NT2/D1 (cell line): ENCODE results near the gene NPB.

ENCODE experiments used
- DNase-seq: peaks from one replicate; pipeline ENCODE4 v3.0.0-alpha.2; 2011; ENCODE audit warnings: low read depth, low spot score
- H3K27me3 ChIP-seq: 2 replicates; pipeline ENCODE4 v1.6.0; 2011; ENCODE audit warnings: mild to moderate bottlenecking; ENCODE audit not compliant: insufficient read length, insufficient read depth
- H3K36me3 ChIP-seq: 2 replicates; pipeline ENCODE4 v1.6.1; 2011; ENCODE audit warnings: mild to moderate bottlenecking, low read length, mixed read lengths; ENCODE audit not compliant: insufficient read depth, insufficient read length
- H3K4me1 ChIP-seq: 2 replicates; pipeline ENCODE4 v1.5.1; 2011; ENCODE audit not compliant: insufficient read depth, insufficient read length
- H3K4me3 ChIP-seq: 2 replicates; pipeline ENCODE4 v1.5.1; 2011; ENCODE audit warnings: low read depth; ENCODE audit not compliant: insufficient read length
- H3K9ac ChIP-seq: 2 replicates; pipeline ENCODE4 v1.6.0; 2011; ENCODE audit warnings: low read depth; ENCODE audit not compliant: insufficient read length
- H3K9me3 ChIP-seq: 2 replicates; pipeline ENCODE4 v1.5.1; 2011; ENCODE audit warnings: mild to moderate bottlenecking, low read length; ENCODE audit not compliant: insufficient read depth
- SUZ12 ChIP-seq: IDR thresholded peaks from 2 replicates; pipeline ENCODE4 v1.6.1; 2011; ENCODE audit not compliant: insufficient read length, insufficient read depth; ENCODE audit errors: extremely low read depth
- YY1 ChIP-seq: IDR thresholded peaks from 2 replicates; pipeline ENCODE4 v1.6.1; 2011; ENCODE audit not compliant: insufficient read length, insufficient read depth
- ZNF274 ChIP-seq: IDR thresholded peaks from 2 replicates; pipeline ENCODE4 v1.6.1; 2011; ENCODE audit warnings: mild to moderate bottlenecking, low read depth, low read length

The NPB gene

DNA sequence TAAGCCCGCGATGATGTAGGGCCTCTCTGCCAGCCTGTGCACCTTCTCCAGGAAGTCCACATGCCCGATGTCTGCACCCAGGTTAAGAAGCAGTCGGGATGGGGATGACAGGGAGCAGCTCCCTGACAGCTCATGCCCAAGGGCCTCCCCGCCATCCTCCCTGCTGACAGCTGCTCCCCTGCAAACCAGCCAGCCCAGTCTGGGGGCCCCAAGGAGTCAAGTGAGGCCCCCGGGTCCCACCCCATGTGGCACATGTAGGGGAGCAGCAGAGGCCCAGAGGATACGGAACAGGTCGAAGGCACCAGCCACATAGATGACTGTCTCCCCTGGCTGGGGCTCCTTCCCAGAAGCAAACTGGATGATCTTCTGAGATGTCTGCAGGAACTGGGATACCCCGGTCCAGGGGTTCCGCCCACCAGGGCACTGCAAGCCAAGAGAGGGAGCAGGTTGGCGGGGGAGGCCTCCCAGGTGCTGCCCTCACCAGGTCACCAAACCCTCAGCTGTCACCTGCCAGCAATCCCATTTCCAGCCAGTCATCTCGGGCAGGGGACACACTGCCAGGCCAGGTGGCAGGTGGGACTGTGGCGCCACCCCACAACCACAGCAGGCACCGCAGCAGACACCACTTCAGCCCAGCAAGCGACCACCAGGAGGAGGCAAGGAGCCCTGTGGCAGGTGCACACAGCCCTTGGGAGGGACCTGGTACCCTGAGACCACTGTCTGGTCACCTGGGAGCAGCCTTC is 4.6 kb downstream of the NPB start:
- no peak overlapping the region for H3K9ac ChIP-seq
- TF ChIP-seq ZNF274 (no peak), SUZ12 (no peak), YY1 (no peak)
- peaks cover 20% of the 10 kb centered on the region for H3K4me1 ChIP-seq
- peaks cover 19% of the 10 kb centered on the region for H3K27me3 ChIP-seq
- H3K9me3 ChIP-seq: no peaks in the 10 kb centered on the region
- H3K36me3 ChIP-seq: peaks cover 57% of the 10 kb centered on the region
- no peak overlapping the region for H3K4me3 ChIP-seq
- DNase-seq: no peak

DNA sequence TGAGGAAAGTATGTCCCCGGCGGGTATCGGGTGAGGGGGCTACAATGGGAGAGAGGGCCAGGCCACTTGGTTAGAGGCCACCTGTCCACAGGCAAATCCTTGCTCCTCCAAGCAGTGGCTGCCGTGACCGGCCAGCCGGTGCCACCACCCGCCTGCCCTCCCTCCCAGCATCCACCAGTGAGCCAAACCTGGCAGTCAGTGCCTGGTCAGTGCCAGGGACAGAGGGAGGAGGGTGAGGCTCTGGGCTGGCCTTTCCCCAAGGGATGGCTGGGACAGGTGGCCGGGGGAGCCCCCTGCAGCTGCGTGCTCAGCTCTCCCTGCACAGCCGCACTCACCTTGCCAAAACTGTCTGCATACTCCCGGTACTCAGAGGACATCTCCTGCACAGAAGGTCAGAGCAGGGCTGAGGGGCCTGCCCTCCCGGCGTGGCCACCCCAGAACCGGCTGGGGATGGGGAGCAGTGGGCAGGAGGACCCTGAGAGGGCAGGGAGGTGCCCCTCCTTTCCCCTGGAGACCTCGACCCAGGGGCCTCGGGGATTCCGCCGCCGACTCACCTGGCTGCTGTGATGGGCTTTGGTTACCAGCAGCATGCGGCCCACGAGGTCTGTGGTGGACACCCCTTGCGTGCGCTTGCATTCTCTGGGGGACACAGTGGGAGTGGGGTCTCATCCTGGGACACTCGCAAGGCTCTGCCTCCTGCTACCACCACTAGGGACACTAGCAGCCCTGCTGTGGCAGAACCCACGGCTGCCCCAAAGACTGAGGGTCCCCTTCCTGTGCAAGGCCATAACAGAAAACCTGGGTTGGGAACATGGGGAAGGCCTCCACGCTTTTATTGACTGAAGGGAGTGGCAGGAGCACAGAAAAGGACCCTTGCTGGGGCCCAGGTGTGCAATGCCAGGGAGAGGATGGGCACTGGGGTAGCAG is 5.4 kb downstream of the NPB start:
- Histone ChIP-seq H3K36me3 (peaks cover 65% of the 10 kb centered on the region), H3K9ac (no peak overlapping the region), H3K27me3 (peaks cover 11% of the 10 kb centered on the region), H3K4me3 (no peak overlapping the region), H3K4me1 (peaks cover 20% of the 10 kb centered on the region), H3K9me3 (no peaks in the 10 kb centered on the region)
- TF ChIP-seq SUZ12 (no peak), YY1 (no peak), ZNF274 (no peak)
- no peak for DNase-seq

- Histone ChIP-seq H3K4me3 (no peak overlapping the region), H3K9me3 (no peaks in the 10 kb centered on the region), H3K9ac (no peak overlapping the region), H3K4me1 (peaks cover 17% of the 10 kb centered on the region), H3K36me3 (peaks cover 77% of the 10 kb centered on the region), H3K27me3 (peaks cover 10% of the 10 kb centered on the region)
- no peak for TF ChIP-seq YY1
- TF ChIP-seq SUZ12: no peak
- TF ChIP-seq ZNF274: no peak
- no peak for DNase-seq
These were observed 6.8 kb downstream of the NPB start for GRCh38 chr17:81908793-81909192.

DNA sequence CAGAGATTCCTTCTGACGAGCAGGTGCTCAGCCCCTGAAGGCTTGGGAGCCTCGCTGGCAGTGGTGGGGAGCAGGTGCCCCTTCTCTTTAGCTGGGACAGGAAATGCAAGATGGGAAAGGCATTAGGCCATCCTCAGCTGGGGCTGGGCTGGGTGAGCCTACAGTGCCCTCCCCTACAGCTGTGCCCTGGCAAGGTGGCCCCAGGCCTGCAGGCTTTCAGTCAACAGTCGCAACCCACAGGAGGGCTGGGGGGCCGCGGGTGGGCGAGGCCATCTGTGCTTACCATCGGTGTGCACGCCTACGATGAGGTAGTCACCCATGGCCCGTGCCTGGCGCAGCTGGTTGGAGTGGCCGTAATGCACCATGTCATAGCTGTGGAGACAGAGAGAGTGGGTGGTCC is 7.2 kb downstream of the NPB start:
- H3K27me3 ChIP-seq: peaks cover 10% of the 10 kb centered on the region
- DNase-seq: no peak

GRCh38 chr17:81909966-81910839 is 8.2 kb downstream of the NPB start:
- DNase-seq: no peak
- no peaks in the 10 kb centered on the region for H3K9me3 ChIP-seq
- peaks cover 10% of the 10 kb centered on the region for H3K27me3 ChIP-seq
- H3K36me3 ChIP-seq: peaks cover 78% of the 10 kb centered on the region
- peak overlapping the region; percentile 90 for H3K4me3 ChIP-seq
- TF ChIP-seq YY1 (no peak), SUZ12 (no peak), ZNF274 (no peak)
- peak overlapping the region; percentile 91 for H3K9ac ChIP-seq
- H3K4me1 ChIP-seq: peaks cover 14% of the 10 kb centered on the region

More for the DNA sequence above, 7.2 kb downstream of the NPB start:
- H3K9me3 ChIP-seq: no peaks in the 10 kb centered on the region
- H3K9ac ChIP-seq: peak overlapping the region; percentile 91
- peaks cover 14% of the 10 kb centered on the region for H3K4me1 ChIP-seq
- peaks cover 78% of the 10 kb centered on the region for H3K36me3 ChIP-seq
- H3K4me3 ChIP-seq: no peak overlapping the region
- TF ChIP-seq YY1: no peak
- TF ChIP-seq SUZ12: no peak

- Histone ChIP-seq H3K27me3 (peaks cover 10% of the 10 kb centered on the region), H3K4me3 (peak overlapping the region; percentile 90), H3K36me3 (peaks cover 78% of the 10 kb centered on the region), H3K9ac (peak overlapping the region; percentile 91), H3K9me3 (no peaks in the 10 kb centered on the region), H3K4me1 (peaks cover 14% of the 10 kb centered on the region)
- no peak for DNase-seq
- TF ChIP-seq SUZ12 (no peak), YY1 (no peak), ZNF274 (no peak)
These were observed 8.8 kb downstream of the NPB start for GRCh38 chr17:81910840-81911276.
